Measurements from ENCODE around the gene MRPL51.

The MRPL51 gene

GRCh38 chr12:6461401-6462233, 31.4 kb downstream of the MRPL51 start:
- peak; percentile 74 for DNase-seq (ENCODE audit: low read depth)

- no peak for DNase-seq (ENCODE audit: low read depth)
Measured at GRCh38 chr12:6460751-6461371, 32.2 kb downstream of the MRPL51 start.

GRCh38 chr12:6459004-6459337, 34.1 kb downstream of the MRPL51 start:
- no peak for DNase-seq (ENCODE audit: low read depth)

- DNase-seq (ENCODE audit: low read depth), result no peak
Measured at GRCh38 chr12:6458281-6459003, 34.6 kb downstream of the MRPL51 start.

GRCh38 chr12:6457220-6457945, 35.7 kb downstream of the MRPL51 start:
- DNase-seq (ENCODE audit: low read depth), result no peak

- DNase-seq (ENCODE audit: low read depth), result no peak
Measured at GRCh38 chr12:6452944-6453630, 40.0 kb downstream of the MRPL51 start.

GRCh38 chr12:6452245-6452943, 40.7 kb downstream of the MRPL51 start:
- no peak for DNase-seq (ENCODE audit: low read depth)

- peak; percentile 70 for DNase-seq (ENCODE audit: low read depth)
Measured at GRCh38 chr12:6451348-6452244, 41.5 kb downstream of the MRPL51 start, which contains the start of gene TAPBPL. TAPBPL (plus strand) TSS chr12:6452042; CDS start chr12:6452249, 207 bp downstream.

- no peak for DNase-seq (ENCODE audit: low read depth)
Measured at GRCh38 chr12:6450869-6451347, 42.2 kb downstream of the MRPL51 start.

GRCh38 chr12:6450091-6450868, 42.8 kb downstream of the MRPL51 start:
- no peak for DNase-seq (ENCODE audit: low read depth)

- no peak for DNase-seq (ENCODE audit: low read depth)
Measured at GRCh38 chr12:6444704-6445688, 48.1 kb downstream of the MRPL51 start, which contains the start of gene CD27. CD27 (plus strand) TSS chr12:6444955; CDS start chr12:6445096, 141 bp downstream.

GRCh38 chr12:6444031-6444430, 49.0 kb downstream of the MRPL51 start:
- no peak for DNase-seq (ENCODE audit: low read depth)

- DNase-seq (ENCODE audit: low read depth), result no peak
Measured at GRCh38 chr12:6443361-6443983, 49.6 kb downstream of the MRPL51 start.

GRCh38 chr12:6442836-6443235, 50.2 kb downstream of the MRPL51 start:
- DNase-seq (ENCODE audit: low read depth), result no peak
